Activated CD8-positive, alpha-beta memory T cell treated with anti-CD3 and anti-CD28 coated beads for 24 hours (primary cell): ENCODE results near the gene C15orf39.
"Not testable (repeated sequence)": the region's sequence is repeated elsewhere in the genome, so short reads cannot be mapped to it uniquely, and the experiment has no call there.

ENCODE experiments used
- DNase-seq: peaks from one replicate; pipeline ENCODE4 v3.0.0-alpha.2; 2020

Gene C15orf39

GRCh38 chr15:75213212-75213767 lies 11.6 kb downstream of the C15orf39 start:
- DNase-seq, result no peak

DNA sequence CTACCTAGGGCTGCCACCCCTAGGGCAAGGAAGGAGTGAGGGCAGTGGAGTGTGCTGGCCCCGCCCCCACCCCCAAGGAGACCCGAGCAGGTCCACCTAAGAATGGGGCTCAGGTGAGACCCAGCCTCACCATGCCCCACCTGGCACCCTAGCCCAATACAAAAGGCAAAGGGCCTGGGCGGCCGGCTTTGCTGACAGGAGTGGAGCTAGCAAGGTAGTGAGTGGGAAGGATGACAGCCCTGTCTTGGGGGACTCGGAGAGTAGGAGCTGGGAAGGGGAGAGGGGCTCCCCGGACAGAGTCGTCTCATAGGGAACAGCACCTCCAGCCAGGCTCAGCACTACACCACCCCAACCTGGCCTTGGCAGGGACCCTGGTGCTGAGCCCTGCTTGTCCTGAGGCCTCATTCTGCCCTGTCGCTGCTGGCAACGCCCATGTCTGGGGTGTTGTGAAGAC lies 12.1 kb downstream of the C15orf39 start:
- DNase-seq, result no peak

- no peak for DNase-seq
Measured at GRCh38 chr15:75214293-75215096, 12.8 kb downstream of the C15orf39 start.

DNA sequence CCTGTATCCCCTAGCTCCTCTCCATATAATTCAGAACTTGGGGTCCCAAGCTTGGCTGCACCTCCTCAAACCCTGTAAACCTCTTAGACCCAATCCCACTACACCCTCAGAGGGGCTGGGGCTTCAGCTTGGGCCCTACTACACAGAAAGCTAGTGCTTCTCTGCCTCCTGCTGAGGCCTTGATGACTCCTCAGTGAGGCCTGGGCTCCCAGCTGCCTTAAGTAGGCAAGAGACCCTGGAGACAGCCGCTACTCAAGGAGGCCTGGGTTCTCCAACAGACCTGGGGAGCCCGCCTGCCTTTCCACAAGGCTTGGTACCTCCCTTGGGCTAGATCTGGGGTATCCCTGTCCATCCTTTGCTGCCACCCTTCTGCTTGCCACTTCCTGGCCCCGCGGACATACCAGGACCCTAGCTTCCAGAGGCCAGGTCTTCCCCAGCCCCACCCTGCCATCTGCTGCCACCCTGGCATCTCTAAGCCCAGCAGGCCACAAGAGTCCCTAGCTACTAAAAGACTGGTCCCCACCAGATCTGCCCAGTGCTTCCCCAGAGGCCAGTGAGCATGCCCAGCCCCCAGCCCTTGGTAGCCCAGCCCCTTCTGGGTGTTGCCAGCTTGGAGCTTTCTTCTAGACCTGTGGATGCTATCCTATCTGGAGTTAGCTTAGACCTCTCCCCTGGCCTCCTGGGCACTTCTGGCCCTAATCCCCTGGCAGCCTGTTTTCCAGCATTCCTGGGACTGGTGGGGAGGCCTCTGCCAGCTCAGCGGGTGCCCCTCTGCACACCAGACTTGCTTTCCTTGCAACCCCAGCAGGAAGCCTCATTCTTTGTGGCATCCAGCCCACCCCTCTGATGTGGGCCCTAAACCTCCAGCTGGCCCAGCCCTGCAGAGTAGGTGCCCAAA lies 13.7 kb downstream of the C15orf39 start:
- no peak for DNase-seq

- DNase-seq, result no peak
Measured at GRCh38 chr15:75217012-75217411, 15.3 kb downstream of the C15orf39 start.

DNA sequence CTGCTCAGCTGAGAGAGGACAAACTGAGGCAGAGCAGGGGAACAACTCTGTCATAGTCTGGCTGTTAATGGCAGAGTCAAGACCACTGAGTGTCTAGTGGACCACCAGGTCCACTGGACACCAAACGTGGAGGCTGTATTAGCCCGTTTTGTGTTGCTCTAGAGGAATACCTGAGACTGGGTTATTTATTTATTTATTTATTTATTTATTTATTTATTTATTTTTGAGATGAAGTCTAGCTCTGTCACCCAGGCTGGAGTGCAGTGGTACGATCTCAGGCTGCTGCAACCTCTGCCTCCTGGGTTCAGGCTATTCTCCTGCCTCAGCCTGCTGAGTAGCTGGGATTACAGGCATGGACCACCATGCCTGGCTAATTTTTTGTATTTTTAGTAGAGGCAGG lies 15.9 kb downstream of the C15orf39 start:
- DNase-seq, result not testable (repeated sequence)

GRCh38 chr15:75219507-75219929 lies 17.8 kb downstream of the C15orf39 start:
- not testable (repeated sequence) for DNase-seq

DNA sequence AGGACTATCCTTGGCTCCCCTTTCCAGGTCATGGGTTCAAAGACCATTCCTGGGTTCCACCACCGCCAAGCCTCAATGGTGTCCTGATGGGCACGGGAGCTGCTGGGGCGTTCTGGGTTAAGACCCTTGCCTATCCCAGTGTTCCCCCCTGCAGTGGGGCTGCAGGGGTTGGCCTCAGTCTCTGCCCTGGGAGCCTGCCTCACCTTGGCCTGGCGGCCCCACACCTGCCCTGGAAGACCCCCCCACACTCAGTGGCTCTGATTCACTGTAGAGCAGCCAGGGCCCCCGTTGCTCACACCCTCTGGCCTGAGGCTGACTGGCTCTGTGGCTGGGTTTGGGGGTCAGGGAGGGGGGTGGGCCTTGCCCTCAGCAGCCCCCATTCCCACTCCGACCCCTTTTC lies 22.0 kb downstream of the C15orf39 start:
- DNase-seq, result no peak

- no peak for DNase-seq
Measured at GRCh38 chr15:75224281-75224680, 22.6 kb downstream of the C15orf39 start.

GRCh38 chr15:75225102-75225836 lies 23.6 kb downstream of the C15orf39 start:
- not testable (repeated sequence) for DNase-seq

GRCh38 chr15:75225951-75226732 lies 24.5 kb downstream of the C15orf39 start:
- DNase-seq, result no peak

DNA sequence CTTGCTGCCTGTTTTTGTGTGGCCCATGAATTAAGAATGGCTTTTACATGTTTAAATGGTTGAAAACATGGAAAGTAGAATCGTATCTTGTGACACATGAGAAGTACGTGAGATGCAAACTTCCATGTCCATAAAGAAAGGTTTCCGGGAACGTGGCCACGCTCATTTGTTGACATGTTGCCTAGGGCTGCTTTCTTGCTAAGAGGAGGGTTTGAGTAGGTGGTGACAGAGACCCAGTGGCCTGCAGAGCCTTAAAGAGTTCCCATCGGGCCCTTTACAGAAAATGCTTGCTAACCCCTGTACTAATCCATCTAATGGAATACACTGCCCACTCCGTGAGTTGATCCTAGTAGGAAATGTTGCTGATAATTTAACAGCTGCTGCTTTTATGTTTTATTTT lies 25.4 kb downstream of the C15orf39 start:
- DNase-seq, result not testable (repeated sequence)

- no peak for DNase-seq
Measured at GRCh38 chr15:75227663-75228280, 26.1 kb downstream of the C15orf39 start.

GRCh38 chr15:75228787-75229186 lies 27.1 kb downstream of the C15orf39 start:
- DNase-seq, result no peak

GRCh38 chr15:75229191-75230015 lies 27.7 kb downstream of the C15orf39 start:
- no peak for DNase-seq

- DNase-seq, result no peak
Measured at GRCh38 chr15:75230016-75230343, 28.3 kb downstream of the C15orf39 start.

GRCh38 chr15:75230551-75231371 lies 29.1 kb downstream of the C15orf39 start:
- DNase-seq, result no peak

GRCh38 chr15:75231836-75232235 lies 30.2 kb downstream of the C15orf39 start:
- DNase-seq, result no peak

- DNase-seq, result no peak
Measured at GRCh38 chr15:75232252-75232813, 30.7 kb downstream of the C15orf39 start.
